Lung (tissue), 12 donors: ENCODE data around the gene PDF. TPM values are rescaled to one million over a fixed set of nuclear protein-coding genes. Genes with fewer than 3 reads are reported as not detected.
A peak's percentile ranks its signal among the peaks of the same experiment; 100 is the strongest.
"Not testable (repeated sequence)": the region's sequence is repeated elsewhere in the genome, so short reads cannot be mapped to it uniquely, and the experiment has no call there.

Experiments used
- ATAC-seq: fragments of 200-7000 bp; cut with Tn5 transposase; one replicate; pipeline ENCODE4 v1.9.1; 2020; ENCODE audit warnings: moderate number of reproducible peaks; ENCODE audit not compliant: insufficient read depth, low FRiP score
- DNase-seq, 3 donors: peaks; one replicate each; pipeline ENCODE4 v3.0.0-alpha.2; 2013 to 2017
- H3K27ac ChIP-seq, 2 donors: one replicate each; pipeline ENCODE4 v1.5.1; 2013; ENCODE audit warnings: mild to moderate bottlenecking in 2 of 2, moderate library complexity in 2 of 2, control low read depth in 1 of 2, inconsistent platforms in 1 of 2, low read depth in 1 of 2, low read length in 1 of 2
- H3K27me3 ChIP-seq, 3 donors: one replicate each; pipeline ENCODE4 v1.5.1; 2013; ENCODE audit warnings: low read length in 2 of 3; ENCODE audit not compliant: control insufficient read depth in 3 of 3, insufficient read depth in 3 of 3
- H3K36me3 ChIP-seq, 4 donors: one replicate each; pipeline ENCODE4 v1.5.1; 2013; ENCODE audit warnings: low read length in 4 of 4, mild to moderate bottlenecking in 1 of 4, moderate library complexity in 1 of 4; ENCODE audit not compliant: control insufficient read depth in 4 of 4, insufficient read depth in 4 of 4
- H3K4me1 ChIP-seq, 5 donors: one replicate each; pipeline ENCODE4 v1.5.1; 2013; ENCODE audit warnings: low read length in 5 of 5, mild to moderate bottlenecking in 2 of 5, moderate library complexity in 1 of 5; ENCODE audit not compliant: control insufficient read depth in 5 of 5, insufficient read depth in 5 of 5
- H3K4me3 ChIP-seq: one replicate; pipeline ENCODE4 v1.5.1; 2013; ENCODE audit warnings: mild to moderate bottlenecking, control low read depth, moderate library complexity
- H3K9ac ChIP-seq, 2 donors: one replicate each; pipeline ENCODE4 v1.5.1; 2013; ENCODE audit warnings: low read length in 2 of 2, control low read depth in 1 of 2; ENCODE audit not compliant: insufficient read depth in 1 of 2
- H3K9me3 ChIP-seq, 4 donors: one replicate each; pipeline ENCODE4 v1.5.1; 2013; ENCODE audit warnings: low read length in 3 of 4, mild to moderate bottlenecking in 1 of 4, moderate library complexity in 1 of 4; ENCODE audit not compliant: control insufficient read depth in 4 of 4, insufficient read depth in 3 of 4
- CTCF ChIP-seq: IDR thresholded peaks from 2 replicates; pipeline ENCODE4 v1.5.1; 2012; ENCODE audit warnings: mild to moderate bottlenecking; ENCODE audit errors: control extremely low read depth, extremely low read depth
- WGBS, 2 donors: extraction: QIAGEN DNeasy Blood & Tissue Kit; methylation state at CpG; one replicate each; pipeline ENCODE4 v1.1.7; 2013; 5-methylcytosine and 5-hydroxymethylcytosine counted together
- polyA plus RNA-seq, 2 donors: library from polyadenylated mRNA; stranded (reverse); fragments of 200-250 nt; gene quantifications; one replicate each; pipeline ENCODE4 v1.2.1, GENCODE V29; 2013
- total RNA-seq, 2 donors: library from RNA; depleted of rRNA in 1 of 2; stranded (reverse); fragments of >200 nt in 1 of 2; gene quantifications; one replicate each; pipeline ENCODE4 v1.2.1, GENCODE V29; 2014 to 2021
- donor health status: control.
- donor health status: control.
- donor health status: Bipolar disorder and iron deficiency.
- donor health status: healthy.
- donor health status: DM: yes; HTN: yes; CAD: no.

PDF gene
- total and polyA plus RNA-seq, 4 donors = 6.0 to 16.6 (median 9.1) TPM

- DNase-seq (no peak), ATAC-seq (peak; percentile 69)
- no peak for TF ChIP-seq CTCF
- Histone ChIP-seq H3K36me3 (peaks cover 26 to 36% (median 31%) of the 10 kb centered on the region in 4 donors), H3K27ac (no peak overlapping the region), H3K9me3 (no peaks in the 10 kb centered on the region), H3K4me3 (no peak overlapping the region), H3K27me3 (no peaks in the 10 kb centered on the region), H3K9ac (no peak overlapping the region), H3K4me1 (peaks cover 0 to 3% (median 0%) of the 10 kb centered on the region in 5 donors)
- 77 to 91% methylated on average over 5 of the region's 5 CpGs for whole genome bisulfite sequencing, 2 donors
Measured at GRCh38 chr16:69363281-69363717, 32.9 kb upstream of the PDF start.

GRCh38 chr16:69360070-69360469 lies 29.7 kb upstream of the PDF start:
- 86 to 99% methylated on average over 9 of the region's 9 CpGs for WGBS, 2 donors
- H3K27ac ChIP-seq, H3K9ac ChIP-seq, H3K4me1 ChIP-seq, ATAC-seq, H3K9me3 ChIP-seq, H3K4me3 ChIP-seq, H3K27me3 ChIP-seq, DNase-seq: not testable (repeated sequence)
- peaks cover 10 to 24% (median 16%) of the 10 kb centered on the region in 4 donors for H3K36me3 ChIP-seq

GRCh38 chr16:69351309-69352027 lies 21.1 kb upstream of the PDF start, which contains the start of gene TMED6:
TSS of gene TMED6 (minus strand) at chr16:69351786. CDS start at chr16:69351753, 33 bp downstream.
- ATAC-seq = no peak
- peaks cover 0 to 8% (median 0%) of the 10 kb centered on the region in 5 donors for H3K4me1 ChIP-seq
- H3K9me3 ChIP-seq = no peaks in the 10 kb centered on the region
- 77 to 84% methylated on average over 12 of the region's 12 CpGs for WGBS, 2 donors
- H3K27ac ChIP-seq = no peak within 1 kb of the TSS
- no peak within 1 kb of the TSS for H3K9ac ChIP-seq
- no peak for TF ChIP-seq CTCF
- H3K4me3 ChIP-seq = no peak within 1 kb of the TSS
- peaks cover 4 to 16% (median 13%) of the 10 kb centered on the region in 4 donors for H3K36me3 ChIP-seq
- DNase-seq = peak; percentile 24 to 54 (median 25)
- H3K27me3 ChIP-seq = no peaks in the 10 kb centered on the region

- DNase-seq = no peak
- WGBS, 2 donors = 63 to 84% methylated on average over 6 of the region's 6 CpGs
- Histone ChIP-seq H3K27ac (no peak overlapping the region), H3K4me3 (no peak overlapping the region), H3K27me3 (no peaks in the 10 kb centered on the region), H3K9ac (no peak overlapping the region), H3K36me3 (peaks cover 0 to 10% (median 7%) of the 10 kb centered on the region in 4 donors), H3K4me1 (peaks cover 0 to 8% (median 0%) of the 10 kb centered on the region in 5 donors), H3K9me3 (no peaks in the 10 kb centered on the region)
- no peak for TF ChIP-seq CTCF
- ATAC-seq = peak; percentile 66
Measured at GRCh38 chr16:69350536-69351133, 20.2 kb upstream of the PDF start.
